Measurements from ENCODE around the gene HNRNPC.
"Not testable (repeated sequence)": the region's sequence is repeated elsewhere in the genome, so short reads cannot be mapped to it uniquely, and the experiment has no call there.

The HNRNPC gene

DNA sequence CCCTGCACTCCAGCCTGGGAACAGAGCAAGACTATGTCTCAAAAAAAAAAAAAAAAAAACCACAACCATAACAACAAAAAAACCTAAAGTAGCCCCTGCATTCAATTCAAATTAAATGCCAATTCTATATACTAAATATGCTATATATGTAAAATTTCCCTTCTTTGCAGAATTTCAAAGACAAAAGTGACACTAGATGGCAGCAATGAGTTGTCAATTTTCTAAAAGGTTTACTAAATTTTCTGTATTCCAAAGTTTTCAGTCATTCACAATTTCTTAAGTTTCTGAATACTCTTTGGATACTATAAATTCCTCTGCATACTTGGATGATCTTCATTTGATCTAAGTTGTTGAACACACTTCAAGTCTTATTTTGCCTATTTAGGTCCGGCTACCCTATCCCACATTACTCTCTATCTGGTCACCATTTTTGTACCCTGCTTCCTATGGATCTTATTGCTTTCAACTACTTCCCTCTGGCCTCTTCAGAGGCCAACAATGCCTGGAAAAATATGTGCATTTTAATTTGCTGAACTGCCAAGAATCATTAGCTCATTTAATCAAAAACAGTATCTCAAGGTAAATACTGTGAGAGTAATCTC is 27.9 kb downstream of the HNRNPC start:
- DNase-seq: no peak

DNA sequence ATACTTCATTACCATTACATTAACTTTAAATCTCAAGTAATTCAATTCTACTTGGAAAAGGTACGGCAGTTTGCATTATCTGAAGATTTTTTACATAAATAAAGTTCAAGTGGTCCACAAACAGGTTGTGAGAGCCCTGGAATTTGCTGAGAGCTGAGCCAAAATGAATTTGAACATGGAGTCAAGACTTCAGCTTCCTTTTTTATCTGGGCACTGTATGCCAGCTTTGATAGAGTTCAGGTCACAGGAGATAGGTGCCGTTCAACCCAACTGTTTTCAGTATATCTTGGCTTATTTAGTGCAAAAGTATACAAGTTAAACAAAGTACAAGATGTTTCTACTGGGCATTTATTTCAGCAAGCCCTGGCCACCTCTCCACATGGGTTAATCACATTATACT is 28.8 kb downstream of the HNRNPC start:
- DNase-seq: no peak

GRCh38 chr14:21238823-21239518 is 30.3 kb downstream of the HNRNPC start:
- no peak for DNase-seq

- DNase-seq: no peak
Measured at GRCh38 chr14:21236948-21237797, 32.1 kb downstream of the HNRNPC start.

DNA sequence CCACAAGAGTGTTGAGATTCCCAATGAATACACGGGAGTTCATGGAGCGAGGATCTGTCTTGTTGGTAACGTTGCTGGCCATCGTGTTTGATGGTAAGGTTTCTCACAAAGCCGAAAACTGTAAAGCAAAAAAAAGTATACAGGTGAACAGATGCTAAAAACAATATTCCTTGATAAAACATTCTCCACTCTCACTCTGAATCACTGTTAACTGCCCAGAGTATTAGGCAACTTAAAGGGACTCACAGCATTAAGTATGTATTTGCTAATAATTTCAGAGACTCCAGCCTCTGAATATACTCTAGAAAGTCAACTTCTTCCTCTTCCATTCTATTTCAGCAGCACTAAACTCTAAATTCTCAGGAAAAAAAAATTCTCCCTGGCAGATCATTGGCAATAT is 35.1 kb downstream of the HNRNPC start:
- no peak for DNase-seq

DNA sequence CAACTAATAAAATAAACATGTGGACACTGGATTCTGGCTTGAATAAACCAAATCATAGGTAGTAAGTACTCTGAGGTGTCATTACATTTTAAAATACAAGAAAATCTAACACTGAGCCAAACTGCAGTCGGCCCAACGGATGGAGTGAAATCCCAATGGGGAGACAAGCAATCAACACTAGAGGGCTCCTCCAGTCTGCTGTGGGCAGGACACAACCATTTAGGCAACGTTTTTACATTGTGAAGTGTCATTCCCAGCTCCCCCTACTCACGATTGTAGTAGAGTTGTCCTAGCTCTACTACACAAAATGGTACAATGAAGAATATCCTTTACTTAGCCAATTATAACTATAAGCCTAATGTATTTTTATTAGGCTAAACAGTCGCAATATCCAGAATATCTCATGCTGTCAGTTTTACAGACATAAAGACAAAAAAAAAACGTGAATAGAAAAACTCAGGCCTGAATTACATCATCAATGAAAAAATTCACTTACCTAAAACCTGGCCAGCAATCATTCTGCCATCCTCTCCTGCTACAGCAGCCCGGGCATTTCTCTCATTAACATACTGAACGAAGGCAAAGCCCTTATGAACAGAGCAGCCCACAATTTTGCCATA is 35.7 kb downstream of the HNRNPC start:
- no peak for DNase-seq

DNA sequence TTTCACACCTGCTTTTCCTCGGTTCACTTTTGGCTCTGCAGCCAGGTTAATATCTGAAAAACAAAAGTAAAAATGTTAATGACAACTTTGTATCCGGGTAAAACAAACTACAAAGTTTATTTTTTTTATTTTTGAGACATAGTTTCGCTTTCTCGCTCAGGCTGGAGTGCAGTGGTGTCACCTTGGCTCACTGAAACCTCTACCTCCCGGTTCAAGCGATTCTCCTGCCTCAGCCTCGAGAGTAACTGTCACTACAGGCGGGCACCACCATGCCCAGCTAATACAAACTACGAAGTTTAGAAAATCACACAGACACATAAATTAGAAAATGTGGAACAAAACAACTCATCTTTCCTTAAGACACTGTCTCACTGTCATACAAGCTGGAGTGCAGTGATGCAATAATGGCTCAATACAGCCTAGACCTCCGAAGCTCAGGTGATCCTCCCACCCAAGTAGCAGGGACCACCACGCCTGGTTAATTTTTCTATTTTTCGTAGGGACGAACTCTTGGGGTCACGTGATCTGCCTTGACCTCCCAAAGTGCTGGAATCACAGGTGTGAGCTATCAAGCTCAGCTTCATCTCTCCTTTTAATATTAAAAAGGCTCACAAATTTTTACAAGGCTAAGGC is 38.1 kb downstream of the HNRNPC start:
- no peak for DNase-seq

DNA sequence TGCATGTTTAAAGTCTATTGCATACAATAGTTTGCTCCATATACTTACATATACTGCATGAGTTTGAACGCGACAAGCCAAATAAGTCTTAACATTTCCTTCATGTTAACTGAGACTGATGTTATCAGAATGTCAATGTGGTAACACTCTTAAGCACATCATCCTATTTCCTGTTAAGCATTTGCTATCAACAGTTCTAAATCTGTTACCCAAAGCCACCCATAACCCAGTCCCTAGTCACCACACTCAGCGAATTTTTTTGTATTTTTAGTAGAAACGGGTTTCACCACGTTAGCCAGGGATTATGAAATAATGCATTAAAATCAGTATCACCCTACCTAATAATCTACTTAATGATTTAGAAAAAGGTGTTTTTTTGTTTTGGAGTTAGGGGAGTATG is 39.4 kb downstream of the HNRNPC start:
- DNase-seq: no peak

- DNase-seq: no peak
Measured at GRCh38 chr14:21227981-21228380, 41.3 kb downstream of the HNRNPC start.

- no peak for DNase-seq
Measured at GRCh38 chr14:21227150-21227549, 42.1 kb downstream of the HNRNPC start.

- DNase-seq: no peak
Measured at GRCh38 chr14:21226467-21226866, 42.8 kb downstream of the HNRNPC start.

- DNase-seq: not testable (repeated sequence)
Measured at GRCh38 chr14:21225164-21225563, 44.1 kb downstream of the HNRNPC start.

DNA sequence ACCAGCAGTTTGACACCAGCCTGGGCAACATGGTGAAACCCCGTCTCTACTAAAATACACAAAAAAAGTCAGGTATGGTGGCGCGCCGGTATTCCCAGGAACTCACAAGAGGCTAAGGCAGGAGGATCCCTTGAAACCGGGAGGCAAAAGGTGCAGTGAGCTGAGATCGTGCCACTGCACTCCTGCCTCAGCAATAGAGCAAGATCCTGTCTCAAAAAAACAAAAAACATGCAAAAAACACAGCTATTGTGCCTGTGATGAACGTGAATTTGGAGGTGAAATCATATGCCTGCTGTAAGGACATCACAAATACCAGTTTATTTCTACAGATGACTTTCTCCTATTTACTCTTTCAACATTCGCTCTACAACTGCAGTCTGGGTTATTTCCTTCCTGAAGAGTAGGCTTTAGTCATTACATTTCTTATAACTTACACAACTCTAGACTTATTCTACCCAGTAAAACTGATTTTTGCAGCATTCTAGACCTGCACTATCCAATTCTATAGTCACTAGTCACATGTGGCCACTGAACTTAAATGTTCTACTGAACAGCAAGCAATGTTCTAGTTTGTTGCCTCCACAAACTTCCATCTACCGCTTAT is 48.3 kb downstream of the HNRNPC start:
- no peak for DNase-seq

- no peak for DNase-seq
Measured at GRCh38 chr14:21219561-21220111, 49.6 kb downstream of the HNRNPC start.

DNA sequence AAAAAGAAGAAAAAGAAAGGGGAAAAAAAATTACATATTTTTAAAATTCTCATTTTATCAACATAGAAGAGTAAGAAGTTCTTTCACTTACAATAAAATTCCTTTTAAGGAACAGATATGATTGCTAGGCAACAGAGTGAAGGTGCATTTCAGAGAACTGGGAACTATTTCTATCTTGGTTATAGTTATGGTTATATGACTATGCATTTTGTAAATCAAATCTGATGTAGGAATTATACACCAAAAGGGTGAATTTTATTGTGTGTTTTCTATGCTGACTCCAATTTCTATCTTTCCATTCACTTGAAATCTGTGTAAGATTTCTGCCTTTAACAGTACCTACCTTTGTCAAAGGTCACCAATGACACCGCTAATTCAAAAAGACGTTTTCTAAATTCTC is 50.1 kb downstream of the HNRNPC start:
- DNase-seq: no peak

DNA sequence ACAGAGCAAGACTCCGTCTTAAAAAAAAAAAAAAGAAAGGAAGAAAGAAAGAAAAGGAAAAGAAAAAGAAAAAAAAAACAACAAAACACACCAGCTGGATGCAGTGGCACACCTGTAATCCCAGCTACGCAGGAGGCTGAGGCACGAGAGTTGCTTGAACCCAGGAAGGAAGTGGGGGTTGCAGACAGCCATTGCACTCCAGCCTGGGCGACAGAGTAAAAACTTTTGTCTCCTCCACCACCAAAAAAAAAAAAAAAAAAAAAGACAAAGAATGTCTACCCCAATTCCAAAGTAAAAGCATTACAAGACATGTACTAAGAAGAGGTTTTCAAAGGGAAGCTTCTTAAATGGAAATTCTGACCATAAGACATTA is 53.4 kb downstream of the HNRNPC start:
- no peak for DNase-seq

GRCh38 chr14:21215130-21215878 is 53.9 kb downstream of the HNRNPC start:
- DNase-seq: no peak

DNA sequence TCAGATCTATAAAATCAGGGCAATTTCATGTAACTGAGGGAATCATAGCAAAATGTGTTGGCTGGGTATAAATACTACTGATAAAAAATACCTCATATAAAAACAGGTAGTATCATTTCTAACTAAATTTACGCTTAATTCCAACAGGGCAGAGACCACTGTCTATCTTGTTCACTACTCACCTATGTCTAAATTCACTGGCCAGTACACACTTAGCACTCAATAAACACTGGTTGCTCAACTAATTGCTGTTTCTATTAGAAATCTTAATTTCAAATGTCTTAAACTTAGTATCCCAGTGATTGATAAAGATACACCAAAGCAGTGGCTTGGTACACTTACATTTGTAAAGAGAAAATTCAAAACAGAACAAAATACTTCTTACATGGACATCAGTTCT is 55.6 kb downstream of the HNRNPC start:
- DNase-seq: no peak

DNA sequence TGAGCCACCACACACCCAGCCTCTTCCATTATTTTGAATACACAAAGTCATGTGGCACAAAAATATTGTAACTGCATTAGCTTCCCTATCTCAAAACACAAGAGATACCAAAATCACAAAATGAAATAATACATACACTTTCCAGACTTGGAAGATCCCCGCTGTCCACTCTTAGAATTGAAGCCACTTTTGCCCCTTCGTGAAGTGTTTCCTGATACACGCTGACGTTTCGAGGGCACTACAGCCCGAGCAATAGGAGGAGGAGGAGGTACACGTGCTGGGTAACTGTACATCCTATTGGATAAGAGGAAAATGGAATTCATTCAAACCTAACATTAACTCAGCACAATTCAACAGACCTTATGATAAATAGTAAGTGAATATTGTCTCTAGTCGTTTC is 56.4 kb downstream of the HNRNPC start:
- not testable (repeated sequence) for DNase-seq

DNA sequence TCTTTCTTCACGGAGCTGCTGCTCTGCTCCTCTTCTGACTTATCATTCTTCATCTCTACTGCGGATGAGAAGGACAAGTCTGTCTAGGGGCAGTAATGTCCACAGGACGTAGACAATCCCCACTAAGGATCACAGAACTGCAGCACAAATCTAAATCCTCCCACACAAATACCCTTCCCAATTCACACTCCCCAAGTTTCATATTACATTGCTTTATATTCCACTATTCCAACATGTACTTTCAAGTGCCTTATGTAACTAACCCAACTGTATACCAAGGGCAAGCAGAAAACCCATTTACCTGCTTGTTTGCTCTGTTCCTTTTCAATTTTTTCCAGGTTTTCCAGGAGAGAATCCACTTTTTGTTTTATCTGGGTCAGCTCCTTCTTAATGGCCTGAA is 57.7 kb downstream of the HNRNPC start:
- no peak for DNase-seq

DNA sequence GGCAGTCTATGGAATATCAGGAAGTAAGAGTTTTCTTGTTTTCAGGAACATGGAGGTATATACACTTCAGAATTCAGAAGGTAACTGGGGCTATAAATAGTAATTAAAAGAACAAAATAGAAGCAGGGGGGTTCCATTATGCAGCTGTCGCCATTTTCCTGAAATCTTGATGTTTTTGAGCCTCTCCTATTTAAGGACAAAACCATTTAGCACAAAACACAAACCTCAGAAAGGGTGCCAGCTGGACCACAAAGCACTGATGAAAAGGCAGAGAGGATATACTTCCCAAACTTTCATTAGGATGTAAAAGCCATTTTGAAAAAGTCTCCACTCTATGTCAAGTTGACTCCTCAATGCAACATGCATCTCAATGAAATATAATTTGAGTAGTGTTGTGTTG is 59.2 kb downstream of the HNRNPC start:
- no peak for DNase-seq

- DNase-seq: no peak
Measured at GRCh38 chr14:21209185-21209584, 60.1 kb downstream of the HNRNPC start.
